DMS 273 (cell line): ENCODE data around the gene AP1G2.

ENCODE experiments used
- DNase-seq: peaks from one replicate; lab custom pipeline; 2025; ENCODE audit not compliant: unreplicated experiment; lab: John Stamatoyannopoulos, UW

The AP1G2 gene

DNA sequence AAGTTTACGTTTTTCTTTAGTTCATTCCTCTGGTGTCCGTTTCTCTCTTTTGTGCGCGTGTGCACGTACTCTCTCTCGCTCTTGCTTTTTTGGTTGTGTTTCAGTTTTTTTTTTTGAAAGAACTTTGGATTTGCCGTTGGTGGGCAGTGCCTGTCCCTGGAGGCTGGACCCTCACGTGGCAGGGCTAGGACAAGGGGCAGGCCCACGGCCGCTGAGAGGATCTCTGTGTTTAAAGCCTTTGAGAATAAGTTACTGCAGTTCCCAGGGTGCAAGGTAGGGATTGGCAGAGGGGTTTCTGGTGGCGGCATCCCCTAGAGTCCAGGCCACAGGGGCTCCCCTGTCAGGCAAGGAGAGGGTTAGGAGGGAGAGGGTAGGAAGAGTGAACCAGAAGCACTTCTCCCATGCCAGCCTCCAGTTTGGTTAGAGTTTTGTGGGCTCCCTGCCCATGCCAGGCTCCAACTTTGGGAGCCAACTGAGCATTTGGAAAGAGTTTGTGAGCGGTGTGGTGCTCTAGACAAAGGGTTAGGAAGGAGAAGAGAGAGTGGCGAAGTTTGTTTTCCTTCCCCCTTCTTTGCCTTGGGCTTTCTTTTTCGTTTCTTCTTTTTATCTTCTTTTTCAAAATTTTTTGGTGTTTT, 46.6 kb downstream of the AP1G2 start:
- no peak for DNase-seq

GRCh38 chr14:23518709-23519108, 48.9 kb downstream of the AP1G2 start:
- DNase-seq = no peak

- DNase-seq = peak; percentile 49
Measured at GRCh38 chr14:23517650-23518326, 49.8 kb downstream of the AP1G2 start.

GRCh38 chr14:23514644-23514957, 53.0 kb downstream of the AP1G2 start:
- peak; percentile 67 for DNase-seq

- peak; percentile 88 for DNase-seq
Measured at GRCh38 chr14:23513818-23514643, 53.6 kb downstream of the AP1G2 start.

GRCh38 chr14:23513005-23513817, 54.4 kb downstream of the AP1G2 start:
- DNase-seq = peak; percentile 98

- peak; percentile 95 for DNase-seq
Measured at GRCh38 chr14:23512156-23512555, 55.4 kb downstream of the AP1G2 start.
